C1 segment of cervical spinal cord (tissue), 14 donors: Measurements from ENCODE around the gene PVALEF.
A peak's percentile ranks its signal among the peaks of the same experiment; 100 is the strongest.
"Not testable (repeated sequence)": the region's sequence is repeated elsewhere in the genome, so short reads cannot be mapped to it uniquely, and the experiment has no call there.

ENCODE experiments used
- DNase-seq, 14 donors: peaks; one replicate each; lab custom pipeline; 2025; lab: John Stamatoyannopoulos, UW

The PVALEF gene

DNA sequence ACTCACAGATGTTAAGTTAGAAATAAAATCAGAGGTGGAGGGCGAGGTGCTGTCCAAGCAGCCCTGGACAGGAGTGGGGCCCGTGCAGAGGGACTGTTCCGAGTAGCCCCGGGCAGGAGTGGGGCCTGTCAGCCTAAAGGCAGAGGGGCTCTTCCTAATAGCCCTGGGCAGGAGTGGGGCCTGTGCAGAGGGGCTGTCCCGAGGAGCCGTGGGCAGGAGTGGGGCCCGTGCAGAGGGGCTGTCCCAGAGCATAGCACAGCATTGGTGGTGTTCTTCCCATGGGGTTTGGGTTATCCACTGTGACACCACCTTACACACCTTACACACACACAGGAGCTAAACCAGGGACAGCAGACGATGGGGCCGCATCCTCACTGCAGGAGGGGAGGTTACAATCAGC lies 47.1 kb downstream of the PVALEF start:
- DNase-seq = no peak

DNA sequence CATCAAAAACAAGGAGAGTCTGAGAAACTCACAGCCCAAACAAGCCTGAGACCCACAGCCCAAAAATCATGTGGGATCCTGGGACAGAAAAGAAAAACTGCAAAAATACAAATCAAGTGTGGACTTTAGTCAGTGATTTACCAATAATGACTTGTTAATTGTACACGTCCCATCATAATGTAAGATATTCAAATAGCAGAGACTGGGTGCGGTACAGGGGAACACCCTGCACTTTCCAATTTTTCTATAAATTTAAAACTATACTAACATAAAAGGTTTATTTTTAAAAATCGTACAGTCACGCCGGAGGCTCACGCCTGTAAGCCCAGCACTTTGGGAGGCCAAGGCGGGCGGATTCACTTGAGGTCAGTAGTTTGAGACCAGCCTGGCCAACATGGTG lies 48.7 kb downstream of the PVALEF start:
- no peak for DNase-seq

DNA sequence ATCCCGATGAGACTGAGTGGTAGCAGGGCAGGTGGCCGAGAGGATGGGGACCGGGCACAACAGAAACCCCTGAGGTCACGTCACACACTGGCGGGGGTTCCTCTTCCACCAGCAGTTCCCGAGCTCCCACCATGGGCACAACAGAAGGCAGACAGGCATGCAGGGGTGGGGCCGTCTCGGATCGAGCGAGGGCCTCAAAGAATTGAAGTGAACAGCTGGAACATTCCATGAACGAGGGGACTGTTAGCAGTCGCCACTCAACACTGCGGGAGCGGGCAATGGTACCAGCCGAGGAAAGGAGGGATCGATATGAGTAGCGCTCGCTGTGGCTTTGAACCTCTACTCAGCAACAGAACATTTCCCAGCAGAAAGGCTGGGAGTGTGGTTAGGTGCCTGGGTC lies 52.2 kb downstream of the PVALEF start:
- no peak for DNase-seq

DNA sequence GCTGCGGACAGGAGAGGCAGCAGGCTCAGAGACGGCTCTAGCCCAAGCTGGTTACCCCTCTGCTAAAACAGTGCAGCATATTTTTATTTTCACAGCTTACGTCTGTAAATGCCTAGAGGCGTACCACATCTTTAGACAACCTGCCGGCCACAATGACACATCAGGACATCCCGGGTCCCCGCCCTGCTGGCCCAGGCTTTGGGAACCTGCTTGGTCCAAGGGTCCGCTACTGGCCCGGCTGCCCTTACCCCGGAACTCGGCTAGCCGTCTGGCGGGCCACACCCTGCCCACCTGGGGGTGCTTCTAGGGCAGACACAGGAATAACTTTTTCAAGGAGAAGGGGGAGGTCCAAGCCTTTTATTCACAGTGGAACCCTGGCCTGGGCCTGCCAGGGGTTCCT lies 53.2 kb downstream of the PVALEF start:
- no peak for DNase-seq

DNA sequence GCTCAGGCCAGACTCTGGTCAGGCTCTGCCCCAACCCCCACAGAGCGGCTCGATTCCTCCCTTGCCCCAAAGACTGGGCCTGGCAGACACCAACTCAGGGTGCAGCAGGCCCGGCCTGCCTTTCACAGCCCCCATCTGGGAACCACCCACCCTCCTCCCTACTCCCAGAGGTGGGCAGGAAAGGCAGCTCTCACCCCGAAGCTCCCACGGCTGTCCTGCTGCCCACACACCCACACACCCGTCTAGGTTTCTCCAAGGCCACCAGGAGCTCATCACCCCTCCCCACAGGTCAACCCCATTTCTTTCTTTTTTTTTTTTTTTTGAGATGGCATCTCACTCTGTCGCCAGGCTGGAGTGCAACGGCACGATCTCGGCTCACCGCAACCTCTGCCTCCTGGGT lies 53.7 kb downstream of the PVALEF start:
- DNase-seq = no peak

DNA sequence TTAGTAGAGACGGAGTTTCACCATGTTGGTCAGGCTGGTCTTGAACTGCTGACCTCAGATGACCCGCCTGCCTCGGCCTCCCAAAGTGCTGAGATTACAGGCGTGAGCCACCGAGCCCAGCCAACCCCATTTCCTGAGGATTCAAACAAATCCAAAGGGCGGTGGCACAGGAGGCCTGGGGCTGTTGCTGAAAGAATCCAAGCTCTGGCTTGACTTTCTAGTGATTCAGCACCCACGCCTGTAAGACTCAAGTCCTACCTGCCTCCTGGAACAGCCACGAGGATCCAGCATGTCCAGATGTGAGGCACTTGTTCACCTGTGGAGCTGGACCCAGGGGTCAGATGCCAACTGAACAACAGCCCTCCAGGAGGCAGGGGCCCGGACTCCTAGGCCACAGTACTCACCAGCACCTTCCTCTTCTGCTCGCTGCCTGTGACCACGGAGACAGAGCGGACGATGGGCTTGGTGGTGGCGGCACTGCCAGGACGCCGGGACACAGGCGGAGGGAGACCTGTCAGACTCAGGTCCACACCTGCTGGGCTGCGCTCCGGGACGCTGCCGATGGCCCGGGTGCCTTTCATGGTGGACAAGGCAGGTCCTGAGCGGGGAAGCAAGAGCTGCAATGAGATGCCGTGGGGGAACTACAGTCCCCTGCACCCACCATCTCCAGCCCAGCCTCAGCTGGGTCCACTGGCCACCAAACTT lies 54.3 kb downstream of the PVALEF start:
- DNase-seq = no peak

DNA sequence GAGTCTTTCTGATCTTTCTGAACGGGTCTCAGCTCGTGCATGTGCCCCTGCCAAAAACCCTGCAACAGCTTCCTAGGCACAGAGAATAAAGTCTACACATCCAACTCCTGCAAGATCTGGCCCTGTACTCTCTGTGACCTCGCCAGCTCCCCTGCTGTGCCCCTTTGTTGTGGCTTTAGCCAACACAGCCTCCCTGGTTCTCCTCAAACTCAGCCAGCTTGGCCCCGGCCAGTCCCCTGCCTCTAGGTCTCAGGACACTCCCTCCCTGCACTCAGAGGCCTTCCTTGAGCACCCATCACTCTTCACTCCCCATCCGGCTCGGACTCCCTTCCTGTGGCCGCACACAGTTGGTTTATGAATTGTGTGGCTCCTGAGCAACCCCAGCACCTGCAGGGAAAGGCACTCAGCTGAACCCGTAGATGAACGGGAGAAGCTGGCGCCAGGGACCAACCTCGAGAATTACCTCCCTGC lies 56.1 kb downstream of the PVALEF start:
- DNase-seq = no peak

DNA sequence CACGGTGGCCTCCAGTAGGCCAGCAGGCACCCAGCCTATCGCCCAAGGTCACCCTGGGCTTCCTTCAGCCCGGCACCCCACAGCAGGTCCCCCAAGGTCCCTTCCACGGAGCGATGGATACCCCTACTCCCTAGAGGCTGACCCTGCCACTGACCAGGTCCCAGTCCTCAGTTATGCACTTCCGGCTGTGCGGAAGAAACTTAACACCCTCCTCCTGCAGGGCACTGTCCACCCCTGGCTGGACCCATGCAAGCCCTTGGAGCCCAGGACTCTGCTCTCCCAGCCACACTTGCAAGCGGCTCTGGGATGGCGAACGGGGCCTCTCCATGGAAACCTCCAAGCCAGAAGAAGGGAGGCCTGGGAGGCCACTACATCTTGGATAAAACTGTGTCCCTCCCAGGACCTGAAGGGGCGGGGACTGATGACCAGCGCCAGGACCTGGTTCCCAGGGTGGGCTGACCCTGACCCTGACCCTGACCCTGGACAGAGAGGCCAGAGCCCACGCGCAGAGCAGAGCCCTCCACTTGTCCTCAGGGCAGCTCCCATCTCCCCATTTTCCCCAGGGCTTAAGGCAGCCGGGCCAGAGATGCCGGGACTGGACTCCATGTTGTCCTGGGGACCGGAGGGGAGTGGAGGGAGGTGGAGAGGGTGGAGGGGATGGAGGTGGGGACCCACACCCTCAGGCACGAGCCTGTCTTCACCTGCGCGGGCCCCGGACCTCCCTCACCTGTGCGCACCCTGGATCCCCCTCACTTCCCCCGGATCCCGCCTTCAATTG lies 56.7 kb downstream of the PVALEF start:
- no peak for DNase-seq

DNA sequence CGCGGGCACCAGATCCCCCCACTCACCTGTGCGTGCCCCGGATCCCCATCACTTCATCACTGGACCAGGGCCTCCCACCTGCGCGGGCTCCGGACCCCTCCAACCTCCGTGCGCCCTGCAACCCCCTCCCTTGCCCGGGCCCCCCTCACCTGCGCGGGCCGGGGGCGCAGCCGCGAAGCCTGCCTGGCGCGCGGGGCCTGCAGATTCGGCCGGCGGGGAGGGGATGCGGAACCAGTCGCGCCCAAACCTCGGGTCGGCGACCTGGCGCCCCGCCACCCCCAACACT lies 57.3 kb downstream of the PVALEF start:
- no peak for DNase-seq

DNA sequence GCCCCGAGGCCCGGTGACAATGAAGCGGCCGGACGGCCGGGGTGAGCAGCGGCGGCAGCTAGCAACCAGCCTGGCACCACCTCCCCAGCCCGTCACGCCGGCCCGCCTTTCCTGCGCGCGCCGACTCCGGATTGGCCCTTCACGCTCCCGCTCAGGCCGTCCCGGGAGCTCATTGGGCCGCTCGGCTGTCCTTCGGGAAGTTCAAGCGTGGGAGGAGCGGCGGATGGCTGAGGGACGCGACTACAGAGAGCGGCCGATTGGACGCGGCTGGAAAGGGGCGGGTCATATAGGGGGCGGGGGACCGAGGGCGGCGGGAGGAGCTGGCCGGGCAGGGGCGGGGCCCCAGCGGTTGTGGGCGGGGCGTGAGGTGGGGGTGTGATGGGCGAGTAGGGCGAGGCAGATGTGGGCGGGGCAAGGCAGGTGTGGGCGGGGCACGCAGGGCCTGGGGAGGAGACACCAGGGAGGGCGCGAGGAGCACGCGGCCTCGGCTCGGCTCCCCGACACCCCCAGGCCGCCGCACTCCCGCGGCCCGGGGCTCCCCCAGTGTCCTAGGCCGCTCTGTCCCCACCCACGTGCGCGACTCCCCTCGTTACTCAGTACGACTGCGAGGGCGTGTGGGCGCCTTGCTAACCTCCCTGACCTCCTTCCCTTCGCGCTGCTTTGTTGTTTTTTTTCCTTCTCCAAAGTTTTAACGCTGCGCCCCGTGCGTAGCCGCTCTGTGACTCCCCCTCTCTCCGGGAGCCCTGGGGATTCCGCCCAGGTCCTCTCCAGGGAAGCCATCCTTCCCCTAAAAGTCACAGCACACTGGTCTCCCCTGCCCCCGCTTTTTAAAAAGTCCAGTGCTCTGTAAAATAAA lies 57.8 kb downstream of the PVALEF start, which contains the start of gene CEP131:
Gene CEP131 (minus strand): TSS at position 60 of the 856 bp plus-strand sequence. CDS start 2,909 bp downstream, outside the sequence.
- peak; percentile 90 to 99 (median 97) for DNase-seq

DNA sequence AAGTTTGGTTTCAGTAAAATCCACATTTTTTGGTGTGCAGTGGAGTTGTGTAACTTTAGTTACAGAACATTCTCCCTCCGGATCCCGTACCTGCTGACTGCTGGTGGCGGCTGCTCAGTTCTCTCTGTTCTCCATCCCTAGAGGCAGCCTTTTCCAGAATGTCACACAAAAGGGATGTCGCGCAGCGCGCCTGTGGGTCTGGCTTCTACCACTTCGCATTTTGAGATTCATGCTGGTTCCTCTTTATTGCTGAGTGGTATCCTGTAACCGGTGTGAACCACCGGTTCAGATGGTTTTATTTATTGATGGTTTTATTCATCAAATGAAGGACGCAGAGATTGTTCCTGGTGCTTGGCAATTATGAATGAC lies 58.4 kb downstream of the PVALEF start:
- no peak for DNase-seq

DNA sequence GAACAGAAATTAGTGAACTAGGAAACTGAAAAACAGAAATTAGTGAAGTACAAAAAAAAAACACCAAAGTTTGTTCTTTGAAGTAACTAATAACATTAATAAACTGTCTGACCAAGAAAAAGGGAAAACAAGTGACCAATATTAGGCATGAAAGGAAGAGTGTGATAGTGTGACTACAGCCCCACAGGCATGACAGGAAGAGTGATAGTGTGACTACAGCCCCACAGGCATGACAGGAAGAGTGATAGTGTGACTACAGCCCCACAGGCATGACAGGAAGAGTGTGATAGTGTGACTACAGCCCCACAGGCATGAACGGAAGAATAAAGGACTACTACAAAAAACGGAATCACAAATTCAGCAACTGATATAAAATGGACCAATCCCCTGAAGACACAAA lies 62.3 kb downstream of the PVALEF start:
- not testable (repeated sequence) for DNase-seq

DNA sequence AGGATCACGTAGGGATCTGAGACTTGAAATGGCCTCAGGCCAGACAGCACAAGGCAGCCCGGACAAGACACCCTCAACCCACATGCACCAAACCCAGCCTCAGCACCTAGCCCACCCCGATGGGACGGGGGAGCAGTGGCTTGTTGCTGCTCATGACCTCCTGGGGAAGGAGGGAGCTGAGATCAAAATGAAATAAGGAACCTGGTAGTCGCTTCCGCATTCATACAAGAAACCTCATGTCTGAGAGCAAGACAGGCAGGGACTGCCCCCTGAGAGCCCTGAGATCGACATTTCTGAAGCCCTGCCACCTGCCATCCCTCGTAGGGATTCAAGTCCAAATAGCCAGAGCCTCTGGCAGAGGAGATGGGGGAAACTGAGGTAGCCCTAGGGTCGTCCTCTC lies 63.1 kb downstream of the PVALEF start:
- peak in 4 of 14 donors; percentile 19 to 52 (median 32) for DNase-seq

DNA sequence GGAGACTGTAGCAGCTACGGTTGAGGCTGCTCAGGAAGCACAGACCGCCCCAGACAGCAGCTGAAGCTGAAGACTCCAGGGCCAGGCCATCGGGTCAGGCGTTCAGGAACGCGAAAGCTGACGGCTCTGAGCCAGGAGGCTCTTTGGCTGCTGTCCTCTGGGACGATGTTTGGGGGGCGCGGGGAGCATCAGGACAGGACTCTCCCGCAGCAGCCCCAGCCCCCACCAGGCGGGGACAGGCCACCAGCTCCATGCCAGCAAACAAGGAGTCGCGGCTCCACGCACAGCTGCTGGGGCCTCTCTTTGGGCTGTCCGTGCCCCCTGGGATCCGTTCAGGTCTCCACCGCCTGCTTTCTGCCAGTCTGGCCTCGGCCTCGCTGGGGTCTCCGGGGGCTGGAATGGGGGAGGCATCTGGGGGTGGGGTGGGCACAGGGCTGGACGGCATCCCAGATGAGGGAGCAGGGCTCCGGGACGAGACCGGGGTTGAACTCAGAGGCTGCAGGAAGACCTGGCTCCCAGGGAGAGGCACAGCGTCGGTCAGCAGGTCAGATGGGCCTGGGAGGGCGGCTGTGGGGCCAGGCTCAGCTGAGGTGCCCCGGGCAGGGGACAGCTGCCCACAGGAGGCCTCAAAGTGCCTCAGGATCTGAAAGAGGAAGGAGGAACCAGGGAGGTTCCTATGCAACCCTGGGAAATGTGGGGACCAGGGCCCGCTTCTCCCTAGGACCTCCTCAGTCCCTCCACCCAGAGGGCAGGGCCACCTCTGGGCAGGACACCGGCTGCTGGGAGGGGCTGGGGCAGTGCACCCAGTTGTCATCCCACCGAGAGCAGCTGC lies 63.7 kb downstream of the PVALEF start:
- peak in 1 of 14 donors; percentile 52 for DNase-seq

DNA sequence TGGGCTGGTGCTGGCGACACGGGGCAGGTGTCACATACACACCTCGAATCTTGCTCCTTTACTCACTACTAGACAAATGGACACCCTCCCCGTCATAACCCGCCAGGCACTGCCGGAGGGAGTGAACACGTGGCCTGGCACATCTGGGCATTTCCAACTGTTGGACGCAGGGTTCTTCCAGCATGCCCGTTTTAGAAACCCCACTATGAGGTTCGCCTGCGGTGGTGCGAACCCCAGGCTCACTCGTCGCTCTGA lies 64.3 kb downstream of the PVALEF start:
- DNase-seq = no peak

DNA sequence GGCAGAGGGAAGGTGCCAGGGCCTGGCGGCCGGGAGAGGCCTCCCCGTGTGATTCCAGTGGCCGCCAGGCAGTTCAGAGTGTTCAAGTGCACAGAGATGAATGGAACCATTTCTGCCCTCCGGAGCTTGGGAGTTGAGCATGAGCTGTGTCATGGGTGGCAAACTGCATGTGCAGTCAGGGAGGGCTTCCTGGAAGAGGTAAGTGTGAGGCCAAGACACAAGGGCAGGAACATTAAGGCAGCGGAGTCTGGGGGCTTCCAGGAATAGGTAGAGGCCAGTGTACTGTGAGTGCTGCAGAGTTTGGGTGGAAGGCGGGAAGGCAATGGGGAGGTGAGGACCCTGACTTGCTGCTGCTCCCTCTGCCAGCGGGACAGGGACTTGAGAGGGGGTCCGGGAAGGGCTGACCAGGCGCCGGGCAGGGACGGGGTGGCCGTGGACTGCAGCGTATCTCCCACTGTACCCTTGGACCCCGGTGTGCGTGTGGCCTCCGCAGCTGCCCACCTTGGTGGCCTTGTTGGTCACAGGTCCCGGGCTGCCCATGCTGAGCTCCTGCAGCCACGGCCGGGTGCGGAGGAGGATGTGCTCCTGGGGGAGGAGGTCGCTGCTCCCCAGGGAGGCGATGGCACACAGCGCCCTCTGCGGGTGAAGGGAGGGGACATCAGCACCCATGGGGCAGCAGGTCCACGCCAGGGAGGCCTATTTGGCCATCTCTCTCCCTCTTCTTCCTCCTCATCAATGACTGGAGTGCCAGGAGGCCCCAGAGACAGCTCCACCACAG lies 64.9 kb downstream of the PVALEF start:
- no peak for DNase-seq

DNA sequence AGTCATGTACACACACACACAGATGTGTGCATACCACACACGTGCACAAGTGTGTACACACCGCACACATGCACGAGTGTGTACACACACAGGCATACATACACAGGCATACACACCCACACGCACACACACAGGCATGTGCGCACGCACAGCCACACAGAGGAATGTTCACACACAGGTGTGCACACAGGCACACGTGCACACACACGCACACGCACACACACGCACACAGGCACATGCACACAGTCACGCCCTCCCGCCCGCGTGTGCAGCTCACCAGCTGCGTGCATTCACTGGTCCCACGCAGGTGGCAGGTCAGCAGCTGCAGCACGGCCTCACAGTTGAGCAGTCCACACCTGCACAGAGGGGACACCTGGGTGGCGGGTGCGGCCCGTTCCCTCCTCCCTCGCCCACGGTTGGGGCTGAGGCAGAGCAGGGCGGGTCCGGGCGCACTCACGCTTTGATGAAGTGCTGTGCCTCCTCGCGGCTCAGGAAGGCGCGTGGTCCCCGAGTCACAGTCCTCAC lies 65.9 kb downstream of the PVALEF start:
- no peak for DNase-seq

DNA sequence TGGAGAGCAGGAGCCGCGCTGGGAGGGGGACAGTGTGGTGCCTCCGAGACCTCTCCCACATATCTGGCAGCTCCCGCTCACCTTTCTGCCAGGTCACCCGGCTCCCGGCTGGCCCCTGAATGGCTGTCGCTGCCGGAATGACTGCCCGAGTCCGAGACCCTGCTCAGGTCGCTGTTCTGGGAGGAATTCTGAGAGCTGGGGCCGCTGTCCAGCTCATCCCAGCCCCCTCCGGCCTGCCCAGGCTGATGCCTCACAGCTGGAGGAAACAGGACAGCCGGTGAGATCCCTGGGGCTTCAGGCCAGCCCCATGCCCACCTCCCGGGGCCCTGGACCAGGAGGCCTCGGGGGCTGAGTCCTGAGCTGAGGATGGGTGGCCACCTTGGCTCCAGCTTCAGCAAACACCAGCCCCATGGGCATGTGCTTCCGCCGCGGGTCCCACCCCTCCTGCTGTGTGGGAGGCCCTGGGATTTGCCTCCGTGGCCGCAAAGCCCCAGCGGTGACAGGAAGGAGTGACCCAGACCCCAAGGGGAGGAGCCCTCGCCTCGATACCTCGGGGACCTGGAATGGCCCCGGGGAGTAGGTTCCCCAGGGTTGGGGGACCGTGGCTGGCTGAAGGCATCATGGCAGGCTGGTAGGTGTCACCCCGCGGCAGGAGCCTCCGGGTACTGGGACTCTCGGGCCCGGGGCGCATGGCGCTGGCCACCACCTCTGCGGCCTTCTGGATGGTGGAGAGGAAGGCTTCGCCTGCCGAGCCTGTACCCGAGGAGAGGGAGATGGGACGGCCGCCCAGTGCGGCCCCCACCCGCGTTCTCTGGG lies 66.7 kb downstream of the PVALEF start:
- no peak for DNase-seq
